ENCODE results near the gene TBC1D9B.

DNA sequence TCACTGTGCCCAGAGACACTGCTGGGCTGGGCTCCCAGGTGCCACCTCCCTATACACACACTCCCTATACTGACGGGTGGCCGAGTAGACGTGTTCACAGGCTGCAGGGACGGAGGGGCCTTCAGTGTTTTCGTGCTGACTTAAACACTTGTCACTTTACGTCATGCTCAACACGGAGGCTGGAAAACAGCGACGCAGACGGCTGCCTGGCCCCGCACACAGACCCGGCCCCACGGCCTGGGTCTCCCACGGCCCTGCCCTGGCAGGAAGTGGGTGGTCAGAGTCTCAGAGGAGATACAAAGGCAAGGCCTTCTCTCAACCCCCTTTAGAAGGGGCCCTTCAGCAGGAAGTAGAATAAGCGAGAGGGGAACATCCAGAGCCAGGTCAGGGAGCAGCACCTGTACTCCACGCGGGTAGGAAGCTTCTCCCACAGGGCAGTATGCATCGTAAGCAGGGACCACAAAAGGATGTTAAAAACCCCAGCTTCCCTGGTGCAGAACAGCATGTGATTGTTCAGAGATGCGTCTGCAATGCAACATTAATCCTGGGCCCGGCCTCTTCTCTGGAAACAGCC lies 11.9 kb upstream of the TBC1D9B start:
- TF ChIP-seq, protein P1, sequence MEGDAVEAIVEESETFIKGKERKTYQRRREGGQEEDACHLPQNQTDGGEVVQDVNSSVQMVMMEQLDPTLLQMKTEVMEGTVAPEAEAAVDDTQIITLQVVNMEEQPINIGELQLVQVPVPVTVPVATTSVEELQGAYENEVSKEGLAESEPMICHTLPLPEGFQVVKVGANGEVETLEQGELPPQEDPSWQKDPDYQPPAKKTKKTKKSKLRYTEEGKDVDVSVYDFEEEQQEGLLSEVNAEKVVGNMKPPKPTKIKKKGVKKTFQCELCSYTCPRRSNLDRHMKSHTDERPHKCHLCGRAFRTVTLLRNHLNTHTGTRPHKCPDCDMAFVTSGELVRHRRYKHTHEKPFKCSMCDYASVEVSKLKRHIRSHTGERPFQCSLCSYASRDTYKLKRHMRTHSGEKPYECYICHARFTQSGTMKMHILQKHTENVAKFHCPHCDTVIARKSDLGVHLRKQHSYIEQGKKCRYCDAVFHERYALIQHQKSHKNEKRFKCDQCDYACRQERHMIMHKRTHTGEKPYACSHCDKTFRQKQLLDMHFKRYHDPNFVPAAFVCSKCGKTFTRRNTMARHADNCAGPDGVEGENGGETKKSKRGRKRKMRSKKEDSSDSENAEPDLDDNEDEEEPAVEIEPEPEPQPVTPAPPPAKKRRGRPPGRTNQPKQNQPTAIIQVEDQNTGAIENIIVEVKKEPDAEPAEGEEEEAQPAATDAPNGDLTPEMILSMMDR (conservative IDR thresholded peaks at IDR 0.05 in 1 of 2, IDR thresholded peaks at IDR 0.05 in 1 of 2; ENCODE audit: low read depth in 1 of 2, low read length in 2 of 2) = no peak
- TF ChIP-seq EZH2 (IDR thresholded peaks at IDR 0.05; ENCODE audit: low read length, missing control alignments) = no peak
